Astrocyte of the spinal cord (primary cell): ENCODE measurements around the gene NLGN1.
A peak's percentile ranks its signal among the peaks of the same experiment; 100 is the strongest.

Experiments
- DNase-seq: peaks from one replicate; pipeline ENCODE4 v3.0.0; 2011; ENCODE audit warnings: low read depth, low spot score
- H3K4me3 ChIP-seq: 2 replicates; pipeline ENCODE4 v1.5.1; 2011; ENCODE audit warnings: low read depth, mild to moderate bottlenecking, low read length, moderate library complexity
- in situ Hi-C: cut with HindIII; loops from 2 replicates; pipeline ENCODE4 v1.10.0; 2017; ENCODE audit warnings: low sequenced_read_pairs
- TF ChIP-seq, protein P1 (sequence below): IDR thresholded peaks from 2 replicates; pipeline ENCODE4 v1.5.1; 2012; ENCODE audit warnings: low read depth, mild to moderate bottlenecking, low read length, inconsistent platforms

Gene NLGN1

DNA sequence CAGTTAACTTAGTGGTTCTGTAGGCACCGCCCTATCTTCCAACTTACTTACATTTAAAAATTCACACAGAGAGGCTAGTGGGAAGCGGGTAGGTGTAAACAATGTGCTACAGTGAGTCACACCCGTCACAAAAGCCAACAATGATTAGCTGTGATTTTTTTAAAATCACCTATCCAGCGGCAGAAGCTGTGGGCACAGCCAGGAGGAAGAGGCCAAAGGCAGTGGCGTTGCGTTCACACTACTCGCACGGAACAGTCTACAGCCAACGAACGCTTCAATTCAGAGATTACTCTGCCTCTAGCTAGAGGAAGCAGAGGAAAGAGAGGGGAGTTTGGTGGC, 2.5 kb upstream of the NLGN1 start:
- peak overlapping the region; percentile 71 for H3K4me3 ChIP-seq
- no peak for DNase-seq
- in situ Hi-C loops = no loop called here
- TF ChIP-seq, protein P1, sequence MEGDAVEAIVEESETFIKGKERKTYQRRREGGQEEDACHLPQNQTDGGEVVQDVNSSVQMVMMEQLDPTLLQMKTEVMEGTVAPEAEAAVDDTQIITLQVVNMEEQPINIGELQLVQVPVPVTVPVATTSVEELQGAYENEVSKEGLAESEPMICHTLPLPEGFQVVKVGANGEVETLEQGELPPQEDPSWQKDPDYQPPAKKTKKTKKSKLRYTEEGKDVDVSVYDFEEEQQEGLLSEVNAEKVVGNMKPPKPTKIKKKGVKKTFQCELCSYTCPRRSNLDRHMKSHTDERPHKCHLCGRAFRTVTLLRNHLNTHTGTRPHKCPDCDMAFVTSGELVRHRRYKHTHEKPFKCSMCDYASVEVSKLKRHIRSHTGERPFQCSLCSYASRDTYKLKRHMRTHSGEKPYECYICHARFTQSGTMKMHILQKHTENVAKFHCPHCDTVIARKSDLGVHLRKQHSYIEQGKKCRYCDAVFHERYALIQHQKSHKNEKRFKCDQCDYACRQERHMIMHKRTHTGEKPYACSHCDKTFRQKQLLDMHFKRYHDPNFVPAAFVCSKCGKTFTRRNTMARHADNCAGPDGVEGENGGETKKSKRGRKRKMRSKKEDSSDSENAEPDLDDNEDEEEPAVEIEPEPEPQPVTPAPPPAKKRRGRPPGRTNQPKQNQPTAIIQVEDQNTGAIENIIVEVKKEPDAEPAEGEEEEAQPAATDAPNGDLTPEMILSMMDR = no peak

DNA sequence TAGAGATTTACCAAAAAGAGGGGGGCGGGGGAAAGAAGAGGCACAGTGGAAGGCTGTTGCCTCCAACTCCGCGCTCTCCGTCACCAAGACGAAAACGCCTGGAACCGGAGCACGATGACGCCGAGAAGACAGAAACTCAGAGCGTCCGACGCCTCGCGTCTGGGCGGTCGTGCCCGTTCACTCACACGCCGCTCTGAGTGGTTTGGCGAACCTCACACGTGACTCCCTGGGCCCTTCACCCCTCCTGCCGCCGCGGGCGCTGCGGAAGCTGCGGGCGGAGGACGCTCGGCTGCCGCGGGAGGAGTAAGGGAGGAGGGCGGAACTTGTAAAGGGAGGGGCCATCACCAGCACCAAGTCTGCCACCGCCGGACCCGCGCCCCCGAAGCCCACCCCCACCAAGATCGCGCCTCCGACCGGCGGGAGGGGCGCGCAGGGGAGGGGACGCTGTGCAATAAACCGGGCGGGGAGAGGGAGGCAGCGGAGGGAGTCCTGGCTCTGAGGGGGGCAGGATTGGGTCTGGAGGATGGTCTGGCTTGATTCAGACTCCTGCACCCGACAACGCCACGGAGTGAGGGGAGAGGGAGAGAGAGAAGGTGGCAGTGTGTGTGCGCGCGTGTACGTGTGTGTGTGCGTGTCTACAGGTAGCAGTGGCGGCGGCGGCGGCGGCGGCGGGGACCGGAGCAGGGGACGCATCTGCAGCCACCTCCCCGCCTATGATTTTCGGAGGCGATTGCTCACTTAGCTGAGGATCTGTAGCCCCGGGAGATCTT, 1.9 kb upstream of the NLGN1 start:
- peak overlapping the region; percentile 71 for H3K4me3 ChIP-seq
- TF ChIP-seq, protein P1 = peak; percentile 4
- in situ Hi-C loops = no loop called here
- DNase-seq = peak; percentile 92

DNA sequence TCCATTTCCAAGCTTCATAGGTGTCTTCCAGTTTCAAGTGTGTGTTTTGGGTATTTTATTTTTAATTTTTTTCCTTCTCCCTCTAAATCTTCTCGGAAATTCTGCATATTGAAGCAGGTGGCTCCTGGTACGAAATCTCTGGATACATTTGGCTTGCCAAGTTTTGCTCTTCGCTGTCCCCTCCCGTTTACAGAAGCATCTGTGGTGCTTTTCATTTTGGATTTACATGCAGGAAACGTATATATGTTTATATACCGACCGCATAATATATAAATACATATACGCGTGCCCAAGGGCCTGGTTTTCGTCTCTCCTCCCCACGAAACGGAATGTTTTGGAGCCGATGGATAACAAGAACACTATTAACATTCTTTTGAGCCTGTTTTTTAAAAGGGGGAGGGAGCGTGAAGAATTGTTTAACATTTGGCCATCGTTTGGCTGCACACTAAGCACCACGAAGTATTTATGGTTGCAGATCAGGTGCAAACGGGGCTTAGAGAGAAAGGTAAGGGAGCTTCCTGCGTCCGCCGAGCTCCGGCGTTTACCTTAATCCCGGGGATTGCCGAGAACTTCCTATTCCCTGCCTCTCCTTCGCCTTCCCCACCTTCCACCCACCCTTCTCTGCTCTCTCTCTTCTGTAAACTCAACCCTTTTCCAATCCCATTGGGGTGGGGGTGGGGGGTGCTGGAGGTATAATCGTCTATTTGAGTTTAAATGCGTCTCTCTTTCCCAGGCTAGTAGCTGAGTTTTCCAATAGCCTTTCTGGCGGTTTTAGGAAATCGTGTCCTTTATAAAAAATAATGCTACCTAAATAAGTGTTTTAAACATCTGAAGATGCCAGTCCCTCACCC, 1.1 kb upstream of the NLGN1 start:
- peak overlapping the region; percentile 71 for H3K4me3 ChIP-seq
- in situ Hi-C loops = no loop called here
- TF ChIP-seq, protein P1 = no peak
- DNase-seq = peak; percentile 27

DNA sequence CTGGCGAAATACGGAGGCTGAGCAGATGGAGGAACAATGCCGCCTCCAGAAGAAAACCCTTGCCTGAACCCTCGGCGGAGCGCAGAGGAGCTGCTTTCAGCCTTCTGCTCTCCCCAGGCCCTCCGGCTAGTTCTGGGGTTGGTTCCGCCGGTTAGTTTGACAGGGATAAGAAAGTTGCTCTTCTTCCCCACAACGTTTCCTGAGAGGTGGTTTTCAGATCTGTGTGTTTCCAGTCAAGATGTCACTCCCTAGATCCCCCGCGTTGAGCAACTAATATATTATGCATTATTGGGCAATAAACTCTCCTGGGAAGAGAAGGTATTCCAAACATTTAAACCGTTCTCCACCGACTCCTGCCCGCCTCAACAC, 551 bp downstream of the NLGN1 start:
- H3K4me3 ChIP-seq = peak overlapping the region; percentile 71
- TF ChIP-seq, protein P1 = no peak
- in situ Hi-C loops = no loop called here
- DNase-seq = no peak

DNA sequence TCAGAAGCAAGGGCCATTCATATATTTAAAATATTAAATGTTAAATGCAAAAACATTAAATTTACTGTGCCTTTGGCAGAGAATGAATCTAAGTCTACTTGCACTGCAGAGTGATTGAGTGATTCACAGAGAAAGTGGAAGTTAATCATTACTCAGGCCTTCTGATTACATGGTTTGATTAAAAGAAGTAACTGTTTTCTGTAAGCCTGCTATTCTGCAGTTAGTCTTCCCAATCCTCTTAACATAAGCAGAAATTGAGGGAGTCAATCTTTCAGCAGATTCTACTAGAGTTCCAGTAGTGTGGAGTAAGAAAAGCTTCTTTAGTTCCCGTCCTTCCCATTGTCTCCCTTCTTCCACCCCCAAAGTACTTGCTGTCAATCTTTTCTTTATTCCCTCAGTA, 1.5 kb downstream of the NLGN1 start:
- in situ Hi-C loops = no loop called here
- no peak overlapping the region for H3K4me3 ChIP-seq
- TF ChIP-seq, protein P1 = no peak
- DNase-seq = peak; percentile 3

DNA sequence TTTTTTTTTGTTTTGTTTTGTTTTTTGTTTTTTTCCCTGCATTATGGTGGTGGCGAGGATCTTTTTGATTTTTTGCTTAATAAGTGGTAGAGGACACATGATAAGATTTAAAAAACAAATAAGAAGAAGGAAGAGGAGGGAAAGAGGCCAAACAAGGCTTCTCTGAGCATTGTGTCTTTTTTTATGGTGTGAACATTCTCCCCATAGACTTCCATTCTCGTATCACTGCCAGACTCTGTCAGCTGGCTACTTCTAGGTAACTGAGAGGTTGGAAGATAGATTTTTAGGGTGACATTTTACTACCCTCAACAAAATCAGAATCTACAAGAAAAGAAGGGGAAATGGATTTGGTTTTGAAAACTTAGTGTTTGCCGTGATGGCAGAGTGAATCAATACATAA, 3.8 kb downstream of the NLGN1 start:
- no peak overlapping the region for H3K4me3 ChIP-seq
- no peak for DNase-seq
- in situ Hi-C loops = no loop called here
- TF ChIP-seq, protein P1 = no peak
